Omental fat pad (tissue), 4 donors: Measurements from ENCODE around the gene MIPEP. TPM values are rescaled to one million over a fixed set of nuclear protein-coding genes. Genes with fewer than 3 reads are reported as not detected.
"Not testable (repeated sequence)": the region's sequence is repeated elsewhere in the genome, so short reads cannot be mapped to it uniquely, and the experiment has no call there.

ENCODE experiments used
- ATAC-seq: fragments of 150-250 bp; one replicate; pipeline ENCODE4 v1.9.1; 2016; ENCODE audit warnings: mild to moderate bottlenecking, moderate library complexity; ENCODE audit not compliant: low FRiP score
- DNase-seq: peaks from one replicate; pipeline ENCODE4 v3.0.0-alpha.2; 2019; ENCODE audit warnings: low spot score
- total RNA-seq, 4 donors: library from RNA; depleted of rRNA; stranded (reverse); fragments of >200 nt; gene quantifications; one replicate each; pipeline ENCODE4 v1.1.0, GENCODE V29; 2016
- TF ChIP-seq, protein P1 (sequence below), 3 donors: fragments of 450-650 bp; IDR thresholded peaks; one replicate each; pipeline ENCODE4 v1.5.1; 2016 to 2017; ENCODE audit warnings: antibody characterized with exemption in 3 of 3, mild to moderate bottlenecking in 3 of 3, moderate library complexity in 2 of 3

MIPEP gene
- total RNA-seq, 4 donors from 2014 or later = 9.2 to 24.6 (median 10.9) TPM

DNA sequence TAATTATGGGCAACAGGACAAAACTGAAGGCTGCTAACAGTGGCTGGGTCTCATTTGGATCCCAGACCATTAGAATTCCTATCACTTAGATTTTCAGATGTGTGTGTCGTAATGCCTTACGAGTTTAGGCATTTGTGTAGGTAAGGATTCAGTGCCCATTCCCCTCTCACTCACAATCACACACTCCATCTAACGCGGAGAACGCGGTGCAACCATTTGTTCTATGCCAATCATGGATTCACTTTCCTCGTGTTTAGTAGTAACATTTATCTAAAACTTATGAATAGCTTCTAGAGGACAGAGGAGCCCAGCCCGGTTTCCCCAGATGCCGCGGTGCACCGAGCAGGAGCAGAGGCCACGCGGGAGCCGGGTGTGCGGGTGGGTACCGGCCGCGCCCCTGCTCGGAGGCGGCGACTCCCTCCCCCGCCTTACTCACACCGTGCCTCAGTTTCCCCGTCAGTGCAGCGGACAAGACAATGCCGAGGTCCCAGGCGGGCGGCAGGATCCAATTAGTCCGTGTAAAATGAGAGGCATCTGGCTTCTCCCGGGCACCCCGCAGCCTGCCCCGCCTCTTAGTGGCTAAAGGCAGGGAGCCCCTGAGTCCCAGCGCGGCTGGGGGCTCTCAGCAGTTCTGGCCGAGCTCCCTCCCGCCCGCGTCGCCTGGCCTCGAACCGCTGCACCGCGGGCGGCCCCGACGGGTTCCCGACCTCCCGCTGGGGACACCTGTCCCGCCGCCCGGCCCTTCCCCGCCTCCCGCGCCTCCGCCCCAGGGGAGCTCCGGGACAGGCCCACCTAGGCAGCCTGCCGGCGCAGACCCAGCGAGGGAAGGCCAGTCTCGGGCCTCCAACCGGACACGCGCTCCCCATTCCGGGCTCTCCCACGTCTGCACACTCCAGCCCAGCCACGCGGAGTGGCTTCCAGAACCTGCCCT is 14.0 kb upstream of the MIPEP start:
- DNase-seq = no peak
- TF ChIP-seq, protein P1, sequence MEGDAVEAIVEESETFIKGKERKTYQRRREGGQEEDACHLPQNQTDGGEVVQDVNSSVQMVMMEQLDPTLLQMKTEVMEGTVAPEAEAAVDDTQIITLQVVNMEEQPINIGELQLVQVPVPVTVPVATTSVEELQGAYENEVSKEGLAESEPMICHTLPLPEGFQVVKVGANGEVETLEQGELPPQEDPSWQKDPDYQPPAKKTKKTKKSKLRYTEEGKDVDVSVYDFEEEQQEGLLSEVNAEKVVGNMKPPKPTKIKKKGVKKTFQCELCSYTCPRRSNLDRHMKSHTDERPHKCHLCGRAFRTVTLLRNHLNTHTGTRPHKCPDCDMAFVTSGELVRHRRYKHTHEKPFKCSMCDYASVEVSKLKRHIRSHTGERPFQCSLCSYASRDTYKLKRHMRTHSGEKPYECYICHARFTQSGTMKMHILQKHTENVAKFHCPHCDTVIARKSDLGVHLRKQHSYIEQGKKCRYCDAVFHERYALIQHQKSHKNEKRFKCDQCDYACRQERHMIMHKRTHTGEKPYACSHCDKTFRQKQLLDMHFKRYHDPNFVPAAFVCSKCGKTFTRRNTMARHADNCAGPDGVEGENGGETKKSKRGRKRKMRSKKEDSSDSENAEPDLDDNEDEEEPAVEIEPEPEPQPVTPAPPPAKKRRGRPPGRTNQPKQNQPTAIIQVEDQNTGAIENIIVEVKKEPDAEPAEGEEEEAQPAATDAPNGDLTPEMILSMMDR (IDR thresholded peaks at IDR 0.05) = no peak
- ATAC-seq = no peak

DNA sequence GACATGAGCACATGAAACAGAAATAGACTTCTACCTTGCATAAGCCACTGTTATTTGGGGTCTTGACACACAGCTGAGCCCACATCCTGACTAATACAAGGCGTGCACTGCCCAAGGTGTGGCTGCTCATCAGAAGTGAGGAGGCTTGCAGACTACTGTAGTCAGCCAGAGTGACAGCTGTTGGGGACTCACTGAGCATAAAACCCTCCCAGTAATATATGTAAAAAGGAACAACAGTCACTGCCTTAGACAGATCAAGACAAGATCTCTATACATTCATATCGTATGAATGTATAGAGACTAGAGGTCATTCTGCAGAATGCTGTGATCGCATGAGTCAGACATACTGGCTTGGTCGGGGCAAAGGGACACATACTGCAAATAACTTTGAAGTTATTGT is 12.2 kb upstream of the MIPEP start:
- TF ChIP-seq, protein P1 (IDR thresholded peaks at IDR 0.05) = no peak
- ATAC-seq (no peak), DNase-seq (no peak)

DNA sequence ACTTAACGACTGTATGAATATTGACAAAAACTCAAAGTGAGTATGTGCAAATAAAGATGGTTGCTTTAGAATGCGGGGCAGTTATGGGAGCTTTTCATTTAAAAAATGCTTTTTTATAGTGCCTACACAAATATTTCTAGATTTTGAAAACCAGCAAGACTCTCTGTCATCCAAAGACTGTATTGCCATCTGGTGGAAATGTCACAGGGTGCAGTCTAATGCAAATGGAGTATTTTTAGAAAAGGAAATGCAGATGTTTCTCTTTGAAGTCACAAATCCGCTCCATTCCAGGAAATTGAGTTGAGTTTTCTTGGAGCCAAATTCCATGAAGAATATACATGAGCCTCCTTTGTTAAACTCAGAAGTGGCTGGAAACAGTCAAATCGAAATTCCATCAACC is 10.4 kb upstream of the MIPEP start:
- DNase-seq = no peak
- no peak for ATAC-seq
- TF ChIP-seq, protein P1 (IDR thresholded peaks at IDR 0.05) = no peak

DNA sequence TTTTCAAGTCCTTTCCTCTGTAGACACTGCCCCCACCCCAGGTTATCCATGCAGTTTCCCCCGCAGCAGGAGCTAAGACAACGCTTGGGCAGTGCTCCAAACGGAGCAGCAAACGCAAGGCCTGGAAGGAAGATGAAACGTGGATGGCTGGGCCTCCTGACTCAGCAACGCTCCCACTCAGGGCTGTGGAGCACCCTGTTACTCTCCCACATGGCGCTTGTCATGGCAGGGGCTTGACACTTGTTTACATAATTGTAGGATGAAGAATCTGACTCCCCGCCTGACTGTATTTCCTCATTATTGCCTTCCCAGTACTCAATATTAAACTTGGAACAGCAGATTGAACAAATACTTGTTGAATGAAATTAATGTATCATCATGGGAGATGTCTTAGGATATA is 8.9 kb upstream of the MIPEP start:
- TF ChIP-seq, protein P1 (IDR thresholded peaks at IDR 0.05) = no peak
- ATAC-seq (peak; percentile 69), DNase-seq (no peak)

DNA sequence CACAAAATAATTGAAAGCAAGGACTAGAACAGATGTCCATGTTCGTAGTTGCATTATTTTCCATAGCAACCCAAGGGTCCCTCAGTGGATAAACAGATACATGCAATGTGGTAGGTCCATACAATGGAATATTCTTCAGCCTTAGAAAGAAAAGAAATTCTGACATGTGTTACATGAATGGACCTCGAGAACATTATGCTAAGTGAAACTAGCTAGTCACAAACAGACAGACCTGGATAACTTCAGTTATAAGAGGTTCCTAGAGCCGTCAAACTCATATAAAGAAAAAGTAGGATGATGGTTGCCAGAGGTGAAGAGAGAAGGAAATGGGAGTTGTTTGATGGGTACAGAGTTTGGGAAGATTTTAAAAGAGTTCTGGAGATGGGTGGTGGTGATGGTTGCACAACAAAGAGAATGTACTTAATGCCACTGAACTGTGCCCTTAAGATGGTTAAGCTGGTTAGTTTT is 8.3 kb upstream of the MIPEP start, which contains the start of gene C1QTNF9B:
C1QTNF9B (minus strand) TSS at position 51 of the 468 bp plus-strand sequence.
- DNase-seq, ATAC-seq: not testable (repeated sequence)

DNA sequence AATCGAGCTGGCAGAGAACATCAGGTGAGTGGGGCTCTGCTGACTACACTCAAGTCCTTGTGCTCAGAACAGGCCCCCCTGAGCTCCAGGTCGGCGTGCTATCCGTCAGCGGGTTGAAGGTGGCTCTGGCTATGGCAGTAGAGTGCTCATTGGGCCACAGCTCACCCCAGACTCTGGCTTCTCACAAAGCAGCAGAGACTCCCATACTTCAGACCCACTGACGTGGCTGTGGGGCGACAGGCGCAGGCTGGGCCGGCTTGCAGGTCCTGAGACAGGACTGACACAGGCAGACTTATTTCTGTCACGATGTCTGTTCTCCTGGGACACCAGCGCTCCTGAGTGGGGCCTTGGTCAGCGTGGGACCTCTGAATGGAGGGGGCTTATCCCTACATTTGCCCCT is 5.5 kb upstream of the MIPEP start:
- ATAC-seq, DNase-seq: not testable (repeated sequence)

DNA sequence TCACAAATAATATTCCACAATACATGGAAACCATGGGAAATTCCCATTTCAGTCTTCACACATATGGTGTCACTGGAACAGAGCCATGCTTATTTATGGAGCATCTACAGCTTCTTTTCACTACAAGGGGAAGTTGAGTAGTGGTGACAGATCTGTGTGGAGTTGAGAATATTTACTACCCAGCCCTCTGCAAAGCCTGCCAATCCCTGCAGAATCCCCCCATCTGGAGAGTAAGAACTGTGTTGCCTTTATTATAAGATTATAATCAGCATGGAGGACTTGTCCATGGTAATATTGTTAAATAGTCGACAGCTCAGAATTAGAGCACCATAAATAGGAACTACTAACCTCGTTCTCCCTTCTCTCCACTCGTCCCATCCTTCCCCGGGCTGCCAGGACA is 4.6 kb upstream of the MIPEP start:
- DNase-seq, ATAC-seq: not testable (repeated sequence)

DNA sequence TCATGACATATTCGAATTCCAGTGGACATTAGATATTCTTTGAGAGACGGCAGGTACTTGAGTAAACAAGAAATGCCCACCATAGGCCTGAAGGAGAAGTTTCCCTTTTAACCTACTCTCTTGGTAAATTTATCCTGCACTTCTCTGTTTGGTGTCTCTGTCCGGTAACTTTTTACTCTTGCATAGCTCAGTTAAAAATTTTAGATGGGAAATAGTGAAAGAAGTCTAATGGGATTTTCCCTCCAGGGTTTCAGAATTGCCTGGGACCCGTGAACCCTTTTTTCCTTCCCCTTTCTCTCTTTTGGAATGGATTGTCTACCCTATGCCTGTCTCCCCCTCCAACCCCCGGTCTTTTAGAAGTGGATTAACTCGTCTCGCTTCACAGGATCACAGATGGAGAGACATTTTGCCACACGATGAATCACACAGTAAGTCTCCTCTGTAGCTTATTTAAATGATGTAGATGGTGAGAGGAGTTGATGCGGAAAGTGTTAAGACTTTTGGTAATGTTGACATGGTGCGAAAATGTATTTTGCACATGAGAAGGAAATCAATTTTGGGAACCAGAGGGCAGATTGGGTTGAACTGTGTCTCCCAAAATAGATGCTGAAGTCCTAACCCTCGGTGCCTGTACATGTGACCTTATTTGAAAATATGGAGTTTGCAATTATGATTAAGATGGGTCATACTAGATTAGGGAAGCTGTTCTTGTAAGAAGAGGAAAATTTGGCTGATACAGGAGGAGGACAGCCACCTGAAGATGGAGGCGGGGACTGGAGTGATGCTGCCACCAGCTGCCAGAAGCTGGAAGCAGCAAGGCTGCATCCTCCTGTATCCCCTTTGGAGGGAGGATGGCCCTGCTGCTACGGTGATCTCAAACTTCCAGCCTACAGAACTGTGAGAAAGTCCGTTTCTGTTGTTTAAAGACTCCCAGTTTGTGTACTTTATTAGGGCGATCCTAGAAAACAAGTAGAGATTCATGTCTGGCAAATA is 711 bp upstream of the MIPEP start:
- no peak for ATAC-seq
- no peak for DNase-seq
- TF ChIP-seq, protein P1 (IDR thresholded peaks at IDR 0.05) = no peak

DNA sequence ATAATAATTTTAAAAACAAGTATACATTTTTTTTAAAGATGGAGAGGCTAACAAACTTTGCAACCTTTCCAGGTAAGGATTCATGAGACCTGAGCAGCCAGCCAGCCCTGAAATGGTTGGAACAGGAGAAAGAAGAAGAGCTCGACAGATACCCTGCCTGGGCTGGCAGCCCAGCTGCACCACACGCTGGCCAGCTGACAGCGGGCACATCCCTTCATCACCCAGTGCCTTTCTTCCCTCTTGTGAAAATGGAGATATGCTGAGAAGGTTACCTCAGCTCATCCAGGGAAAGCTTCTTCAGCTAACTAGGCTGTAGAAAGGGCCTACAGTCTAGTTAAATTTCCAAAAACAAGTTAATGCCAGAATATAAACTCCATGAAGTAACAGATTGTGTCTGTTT is 4.8 kb downstream of the MIPEP start:
- ATAC-seq, DNase-seq: not testable (repeated sequence)
